Lower leg skin (tissue), 4 donors: ENCODE data around the gene KIF26B. TPM values are rescaled to one million over a fixed set of nuclear protein-coding genes. Genes with fewer than 3 reads are reported as not detected.

Experiments
- DNase-seq, 2 donors: peaks; one replicate each; pipeline ENCODE4 v3.0.0-alpha.2; 2019; ENCODE audit warnings: low spot score in 2 of 2
- H3K4me3 ChIP-seq: fragments of 200-600 bp; sonication (generic); 2 replicates; pipeline ENCODE4 v1.5.1; 2017; ENCODE audit warnings: mild to moderate bottlenecking, low read depth; ENCODE audit not compliant: poor library complexity, severe bottlenecking
- CTCF ChIP-seq, 3 donors: fragments of 450-650 bp; IDR thresholded peaks; one replicate each; pipeline ENCODE4 v1.5.1; 2016; ENCODE audit warnings: antibody characterized with exemption in 3 of 3, mild to moderate bottlenecking in 3 of 3, moderate library complexity in 2 of 3
- POLR2A ChIP-seq, 2 donors: fragments of 450-650 bp; IDR thresholded peaks; one replicate each; pipeline ENCODE4 v1.6.1; 2016 to 2017; ENCODE audit warnings: antibody characterized with exemption in 2 of 2, mild to moderate bottlenecking in 1 of 2, moderate library complexity in 1 of 2
- WGBS, 2 donors: methylation state at CpG; one replicate each; pipeline ENCODE4 v1.1.5; 2018; 5-methylcytosine and 5-hydroxymethylcytosine counted together
- intact Hi-C: fragments of 100-400 bp; cut with DNase I; formaldehyde crosslinking; loops from one replicate; pipeline ENCODE4 v1.15.0; 2023; ENCODE audit warnings: low total_unique reads
- total RNA-seq, 4 donors: library from RNA; depleted of rRNA; stranded (reverse); fragments of >200 nt; gene quantifications; one replicate each; pipeline ENCODE4 v1.1.0, GENCODE V29; 2016

Gene KIF26B
- total RNA-seq, 4 donors from 2014 or later, result 3.9 to 6.6 (median 5.7) TPM

GRCh38 chr1:245118066-245118465 is 36.7 kb upstream of the KIF26B start:
- TF ChIP-seq POLR2A (IDR thresholded peaks at IDR 0.05) (no peak), CTCF (IDR thresholded peaks at IDR 0.05) (no peak)
- intact Hi-C loops, result no loop called here
- WGBS, 2 donors, result 69 to 72% methylated on average over 7 of the region's 7 CpGs
- H3K4me3 ChIP-seq, result no peak overlapping the region
- no peak for DNase-seq

GRCh38 chr1:245118806-245119205 is 36.0 kb upstream of the KIF26B start:
- TF ChIP-seq CTCF (IDR thresholded peaks at IDR 0.05), result no peak
- no peak for TF ChIP-seq POLR2A (IDR thresholded peaks at IDR 0.05)
- 52 to 80% methylated on average over 2 of the region's 2 CpGs for WGBS, 2 donors
- no peak overlapping the region for H3K4me3 ChIP-seq
- DNase-seq, result no peak
- intact Hi-C loops, result no loop called here

GRCh38 chr1:245121523-245121922 is 33.3 kb upstream of the KIF26B start:
- H3K4me3 ChIP-seq, result no peak overlapping the region
- no peak for DNase-seq
- 90 to 91% methylated on average over 7 of the region's 7 CpGs for WGBS, 2 donors
- intact Hi-C loops, result no loop called here
- TF ChIP-seq POLR2A (IDR thresholded peaks at IDR 0.05) (no peak), CTCF (IDR thresholded peaks at IDR 0.05) (no peak)

GRCh38 chr1:245124241-245124640 is 30.5 kb upstream of the KIF26B start:
- no peak overlapping the region for H3K4me3 ChIP-seq
- intact Hi-C loops, result no loop called here
- WGBS, 2 donors, result 91% methylated on average over 6 of the region's 6 CpGs
- no peak for DNase-seq
- TF ChIP-seq POLR2A (IDR thresholded peaks at IDR 0.05), result no peak
- TF ChIP-seq CTCF (IDR thresholded peaks at IDR 0.05), result no peak

- DNase-seq, result no peak
- intact Hi-C loops, result no loop called here
- no peak overlapping the region for H3K4me3 ChIP-seq
- WGBS, 2 donors, result 88 to 93% methylated on average over 11 of the region's 11 CpGs
- TF ChIP-seq CTCF (IDR thresholded peaks at IDR 0.05), result no peak
- no peak for TF ChIP-seq POLR2A (IDR thresholded peaks at IDR 0.05)
Measured at GRCh38 chr1:245124644-245125043, 30.1 kb upstream of the KIF26B start.

- intact Hi-C loops, result no loop called here
- DNase-seq, result no peak
- TF ChIP-seq POLR2A (IDR thresholded peaks at IDR 0.05) (no peak), CTCF (IDR thresholded peaks at IDR 0.05) (no peak)
- H3K4me3 ChIP-seq, result no peak overlapping the region
- 67 to 89% methylated on average over 5 of the region's 5 CpGs for WGBS, 2 donors
Measured at GRCh38 chr1:245126530-245126929, 28.3 kb upstream of the KIF26B start.
